ENCODE results near the gene TSPAN18. TPM values are rescaled to one million over a fixed set of nuclear protein-coding genes. Genes with fewer than 3 reads are reported as not detected.

TSPAN18 gene
- total RNA-seq, 1 experiment from 2014 or later = 18.3 TPM

DNA sequence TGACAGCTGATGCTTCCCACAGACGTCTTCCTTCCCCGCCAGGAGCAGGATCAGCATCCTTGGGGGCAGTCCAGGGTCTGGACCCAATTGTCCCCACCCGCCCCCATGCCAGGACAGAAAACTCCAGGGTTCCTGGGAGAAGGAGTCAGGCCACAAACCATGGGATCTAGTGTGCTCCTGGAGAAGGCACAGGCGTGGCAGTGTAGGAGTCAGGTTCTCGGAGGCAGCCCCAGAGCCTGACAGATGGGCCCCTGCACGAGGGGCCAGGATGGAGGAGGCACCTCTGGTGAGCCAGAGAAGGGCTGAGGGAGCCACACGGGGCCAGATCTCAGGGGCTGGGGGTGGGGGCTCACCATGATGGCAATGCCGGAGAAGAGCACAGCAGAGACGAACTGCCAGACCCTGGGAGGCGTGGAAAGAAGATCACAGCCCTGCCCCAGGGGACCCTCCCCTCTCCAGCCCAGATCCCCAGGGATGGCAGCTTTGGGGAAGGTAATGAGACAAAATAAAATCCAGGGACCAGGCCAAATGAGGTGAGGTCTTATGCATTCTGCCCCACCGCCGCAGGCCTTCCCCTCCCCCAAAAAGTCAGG is 210.3 kb downstream of the TSPAN18 start:
- POLR2A ChIA-PET = interaction anchor here (1.0 to 2.0 kb wide), 3 partner anchors 9 to 169 kb away, joined by 3 to 4 read pairs (median 4); no protein-coding TSS in a partner anchor
- H2AFZ ChIP-seq (ENCODE audit: low read depth, low read length, poor library complexity, severe bottlenecking) = no peak overlapping the region
- no peaks in the 10 kb centered on the region for H3K27me3 ChIP-seq (ENCODE audit: insufficient read depth, low read length)
- H3K4me2 ChIP-seq (ENCODE audit: low read length) = no peak overlapping the region
- no peak overlapping the region for H3K4me3 ChIP-seq (replicated peaks in 1 of 2; ENCODE audit: low read depth in 1 of 2, low read length in 2 of 2)
- CTCF ChIA-PET = interaction anchor here (1.0 to 7.0 kb wide), 18 partner anchors 10 to 394 kb away, joined by 3 to 236 read pairs (median 4); no protein-coding TSS in a partner anchor
- DNase-seq (ENCODE audit: low read depth, low spot score) (no peak), ATAC-seq (peak; percentile 1; the same call in 1 of the 2 replicates)
- H3K9me2 ChIP-seq (ENCODE audit: insufficient read depth) = no peaks in the 10 kb centered on the region
- H3K9ac ChIP-seq (ENCODE audit: low read length) = no peak overlapping the region
- H4K20me1 ChIP-seq (ENCODE audit: insufficient read depth) = no peaks in the 10 kb centered on the region
- no peaks in the 10 kb centered on the region for H3K4me1 ChIP-seq (ENCODE audit: control insufficient read depth in 1 of 2, insufficient read depth in 2 of 2, low read length in 2 of 2)
- TF ChIP-seq SP1 (IDR thresholded peaks at IDR 0.05; ENCODE audit: low read depth) (no peak), POLR2AphosphoS5 (IDR thresholded peaks at IDR 0.05; ENCODE audit: low read depth, low read length) (no peak), FOSL1 (IDR thresholded peaks at IDR 0.05; ENCODE audit: low read depth) (no peak)
- TF ChIP-seq, protein P1, sequence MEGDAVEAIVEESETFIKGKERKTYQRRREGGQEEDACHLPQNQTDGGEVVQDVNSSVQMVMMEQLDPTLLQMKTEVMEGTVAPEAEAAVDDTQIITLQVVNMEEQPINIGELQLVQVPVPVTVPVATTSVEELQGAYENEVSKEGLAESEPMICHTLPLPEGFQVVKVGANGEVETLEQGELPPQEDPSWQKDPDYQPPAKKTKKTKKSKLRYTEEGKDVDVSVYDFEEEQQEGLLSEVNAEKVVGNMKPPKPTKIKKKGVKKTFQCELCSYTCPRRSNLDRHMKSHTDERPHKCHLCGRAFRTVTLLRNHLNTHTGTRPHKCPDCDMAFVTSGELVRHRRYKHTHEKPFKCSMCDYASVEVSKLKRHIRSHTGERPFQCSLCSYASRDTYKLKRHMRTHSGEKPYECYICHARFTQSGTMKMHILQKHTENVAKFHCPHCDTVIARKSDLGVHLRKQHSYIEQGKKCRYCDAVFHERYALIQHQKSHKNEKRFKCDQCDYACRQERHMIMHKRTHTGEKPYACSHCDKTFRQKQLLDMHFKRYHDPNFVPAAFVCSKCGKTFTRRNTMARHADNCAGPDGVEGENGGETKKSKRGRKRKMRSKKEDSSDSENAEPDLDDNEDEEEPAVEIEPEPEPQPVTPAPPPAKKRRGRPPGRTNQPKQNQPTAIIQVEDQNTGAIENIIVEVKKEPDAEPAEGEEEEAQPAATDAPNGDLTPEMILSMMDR (IDR thresholded peaks at IDR 0.05 in 2 of 3, conservative IDR thresholded peaks at IDR 0.05 in 1 of 3; ENCODE audit: borderline replicate concordance in 1 of 3, insufficient read depth in 1 of 3, low read depth in 2 of 3, low read length in 2 of 3) = no peak
- no peaks in the 10 kb centered on the region for H3K9me3 ChIP-seq (ENCODE audit: control insufficient read depth in 1 of 2, insufficient read depth in 1 of 2, low read depth in 1 of 2, low read length in 2 of 2)
- H3K27ac ChIP-seq (ENCODE audit: low read depth, low read length) = no peak overlapping the region
- intact Hi-C loops (cut with micrococcal nuclease) = loop anchor here (1.0 kb wide), 2 partner anchors 166 to 395 kb away; no protein-coding TSS in a partner anchor
- RAD21 ChIA-PET (ENCODE audit: low non-redundant PET in 1 of 2, low total read pairs in 2 of 2, uncharacterized antibody in 2 of 2, unreplicated experiment in 2 of 2) = interaction anchor here (0.7 to 2.5 kb wide), 7 partner anchors 10 to 174 kb away, joined by 3 to 26 read pairs (median 10); no protein-coding TSS in a partner anchor
- no peaks in the 10 kb centered on the region for H3K79me2 ChIP-seq (ENCODE audit: insufficient read depth, low read length)
- H3K36me3 ChIP-seq (ENCODE audit: control insufficient read depth in 1 of 2, insufficient read depth in 2 of 2, low read length in 2 of 2) = no peaks in the 10 kb centered on the region; a peak in 1 of 4 replicates
- no TSS peak for BruUV-seq (replicated peaks)

DNA sequence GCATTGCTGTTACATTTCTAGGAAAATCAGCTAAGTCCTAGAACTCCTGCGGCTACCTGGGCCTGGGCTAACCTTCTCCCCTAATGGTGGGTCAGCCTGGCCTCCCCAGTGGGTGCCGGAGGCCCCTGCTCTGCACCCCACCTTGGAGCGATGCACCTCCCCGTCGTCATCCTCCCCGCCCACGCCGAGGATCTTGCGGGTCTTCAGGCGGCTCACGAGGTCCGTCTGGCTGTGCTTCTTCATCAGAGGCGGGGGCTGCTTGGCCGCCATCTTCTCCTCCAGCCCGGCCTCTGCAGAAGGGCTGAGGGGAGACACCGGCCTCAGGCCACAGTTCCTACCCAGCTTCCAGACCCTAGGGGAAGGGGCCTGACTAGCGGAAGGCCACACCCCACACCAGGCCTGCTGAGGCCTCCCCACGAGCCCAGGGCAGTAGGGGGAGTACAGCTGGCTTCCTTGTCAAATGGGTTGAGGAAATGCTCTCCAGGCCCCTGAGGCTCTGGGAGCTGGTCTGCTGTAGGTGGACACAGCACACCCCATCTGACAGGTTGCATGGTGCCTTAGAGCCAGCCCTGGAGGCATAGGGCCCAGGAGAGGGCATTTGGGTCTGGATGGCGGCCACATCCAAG is 211.4 kb downstream of the TSPAN18 start:
- no peaks in the 10 kb centered on the region for H4K20me1 ChIP-seq (ENCODE audit: insufficient read depth)
- H3K4me2 ChIP-seq (ENCODE audit: low read length) = no peak overlapping the region
- BruUV-seq (replicated peaks) = no TSS peak
- intact Hi-C loops (cut with micrococcal nuclease) = no loop called here
- ChIA-PET POLR2A (no interaction called here), RAD21 (ENCODE audit: low non-redundant PET in 1 of 2, low total read pairs in 2 of 2, uncharacterized antibody in 2 of 2, unreplicated experiment in 2 of 2) (interaction anchor here in 1 of 2 experiments (2.5 kb wide), 1 partner anchor 167 kb away, joined by 26 read pairs; no protein-coding TSS in a partner anchor), CTCF (interaction anchor here (1.0 to 7.0 kb wide), 6 partner anchors 11 to 392 kb away, joined by 3 to 236 read pairs (median 13); no protein-coding TSS in a partner anchor)
- no peaks in the 10 kb centered on the region for H3K27me3 ChIP-seq (ENCODE audit: insufficient read depth, low read length)
- no peak overlapping the region for H3K4me3 ChIP-seq (replicated peaks in 1 of 2; ENCODE audit: low read depth in 1 of 2, low read length in 2 of 2)
- ATAC-seq (no peak), DNase-seq (ENCODE audit: low read depth, low spot score) (no peak)
- H3K9me3 ChIP-seq (ENCODE audit: control insufficient read depth in 1 of 2, insufficient read depth in 1 of 2, low read depth in 1 of 2, low read length in 2 of 2) = no peaks in the 10 kb centered on the region
- H3K27ac ChIP-seq (ENCODE audit: low read depth, low read length) = no peak overlapping the region
- H2AFZ ChIP-seq (ENCODE audit: low read depth, low read length, poor library complexity, severe bottlenecking) = no peak overlapping the region
- H3K79me2 ChIP-seq (ENCODE audit: insufficient read depth, low read length) = no peaks in the 10 kb centered on the region
- no peaks in the 10 kb centered on the region for H3K4me1 ChIP-seq (ENCODE audit: control insufficient read depth in 1 of 2, insufficient read depth in 2 of 2, low read length in 2 of 2)
- no peak overlapping the region for H3K9ac ChIP-seq (ENCODE audit: low read length)
- H3K36me3 ChIP-seq (ENCODE audit: control insufficient read depth in 1 of 2, insufficient read depth in 2 of 2, low read length in 2 of 2) = no peaks in the 10 kb centered on the region; a peak in 1 of 4 replicates
- H3K9me2 ChIP-seq (ENCODE audit: insufficient read depth) = no peaks in the 10 kb centered on the region
- TF ChIP-seq, protein P2, sequence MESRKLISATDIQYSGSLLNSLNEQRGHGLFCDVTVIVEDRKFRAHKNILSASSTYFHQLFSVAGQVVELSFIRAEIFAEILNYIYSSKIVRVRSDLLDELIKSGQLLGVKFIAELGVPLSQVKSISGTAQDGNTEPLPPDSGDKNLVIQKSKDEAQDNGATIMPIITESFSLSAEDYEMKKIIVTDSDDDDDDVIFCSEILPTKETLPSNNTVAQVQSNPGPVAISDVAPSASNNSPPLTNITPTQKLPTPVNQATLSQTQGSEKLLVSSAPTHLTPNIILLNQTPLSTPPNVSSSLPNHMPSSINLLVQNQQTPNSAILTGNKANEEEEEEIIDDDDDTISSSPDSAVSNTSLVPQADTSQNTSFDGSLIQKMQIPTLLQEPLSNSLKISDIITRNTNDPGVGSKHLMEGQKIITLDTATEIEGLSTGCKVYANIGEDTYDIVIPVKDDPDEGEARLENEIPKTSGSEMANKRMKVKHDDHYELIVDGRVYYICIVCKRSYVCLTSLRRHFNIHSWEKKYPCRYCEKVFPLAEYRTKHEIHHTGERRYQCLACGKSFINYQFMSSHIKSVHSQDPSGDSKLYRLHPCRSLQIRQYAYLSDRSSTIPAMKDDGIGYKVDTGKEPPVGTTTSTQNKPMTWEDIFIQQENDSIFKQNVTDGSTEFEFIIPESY (IDR thresholded peaks at IDR 0.05; ENCODE audit: extremely low read depth, insufficient replicate concordance, low read length) = no peak
- TF ChIP-seq YY1 (IDR thresholded peaks at IDR 0.05; ENCODE audit: extremely low read depth, insufficient replicate concordance, low read depth, low read length) (no peak), ZFX (IDR thresholded peaks at IDR 0.05) (no peak), CEBPB (IDR thresholded peaks at IDR 0.05; ENCODE audit: low read depth) (no peak)
- TF ChIP-seq, protein P3, sequence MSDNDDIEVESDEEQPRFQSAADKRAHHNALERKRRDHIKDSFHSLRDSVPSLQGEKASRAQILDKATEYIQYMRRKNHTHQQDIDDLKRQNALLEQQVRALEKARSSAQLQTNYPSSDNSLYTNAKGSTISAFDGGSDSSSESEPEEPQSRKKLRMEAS (IDR thresholded peaks at IDR 0.05) = no peak

All from HCT116 (cell line).